OCI-LY1 (cell line): ENCODE measurements around the gene HLF.

Experiments used
- H2AFZ ChIP-seq: fragments of 200-600 bp; sonication (generic), shearing (Covaris generic); 2 replicates; pipeline ENCODE4 v1.6.0; 2014; ENCODE audit warnings: antibody characterized with exemption, mild to moderate bottlenecking, low read length
- H3F3A ChIP-seq: fragments of 200-600 bp; sonication (generic), shearing (Covaris generic); 2 replicates; pipeline ENCODE4 v1.6.0; 2014; ENCODE audit warnings: mild to moderate bottlenecking, antibody characterized with exemption, low read length, moderate library complexity; ENCODE audit not compliant: insufficient read depth
- H3K27ac ChIP-seq: fragments of 200-600 bp; sonication (generic); 2 replicates; pipeline ENCODE4 v1.5.1; 2014; ENCODE audit warnings: low read length, mixed run types, mild to moderate bottlenecking, low read depth; ENCODE audit not compliant: poor library complexity, severe bottlenecking
- H3K27me3 ChIP-seq: fragments of 200-600 bp; sonication (generic); 2 replicates; pipeline ENCODE4 v1.6.0; 2014; ENCODE audit warnings: antibody characterized with exemption, mild to moderate bottlenecking, low read length, moderate library complexity; ENCODE audit not compliant: insufficient read depth
- H3K36me3 ChIP-seq: fragments of 200-600 bp; sonication (generic); 2 replicates; pipeline ENCODE4 v1.6.1; 2014; ENCODE audit warnings: mild to moderate bottlenecking, antibody characterized with exemption, low read length, moderate library complexity, mixed read lengths; ENCODE audit not compliant: insufficient read depth
- H3K4me1 ChIP-seq: fragments of 200-600 bp; sonication (generic); 2 replicates; pipeline ENCODE4 v1.5.1; 2014; ENCODE audit warnings: mild to moderate bottlenecking, low read length, moderate library complexity; ENCODE audit not compliant: insufficient read depth, severe bottlenecking
- H3K4me2 ChIP-seq: fragments of 200-600 bp; sonication (generic), shearing (Covaris generic); 2 replicates; pipeline ENCODE4 v1.6.1; 2014; ENCODE audit warnings: low read length
- H3K4me3 ChIP-seq: fragments of 200-600 bp; sonication (generic); 2 replicates; pipeline ENCODE4 v1.5.1; 2014; ENCODE audit warnings: low read length, low read depth, mild to moderate bottlenecking, mixed read lengths; ENCODE audit not compliant: poor library complexity, severe bottlenecking
- H3K79me2 ChIP-seq: fragments of 200-600 bp; shearing (Covaris generic); 2 replicates; pipeline ENCODE4 v1.6.1; 2016; ENCODE audit warnings: mixed run types, low read length, mixed read lengths; ENCODE audit not compliant: insufficient read depth
- H3K9ac ChIP-seq: fragments of 200-600 bp; sonication (generic), shearing (Covaris generic); 2 replicates; pipeline ENCODE4 v1.6.1; 2014; ENCODE audit warnings: mild to moderate bottlenecking, low read length, mixed read lengths
- H3K9me2 ChIP-seq: fragments of 200-600 bp; sonication (generic), shearing (Covaris generic); 2 replicates; pipeline ENCODE4 v1.6.1; 2014; ENCODE audit warnings: low read depth, mild to moderate bottlenecking, low read length, mixed read lengths
- H3K9me3 ChIP-seq: fragments of 200-600 bp; shearing (Covaris generic); 2 replicates; pipeline ENCODE4 v1.6.1; 2014; ENCODE audit warnings: low read length, mixed read lengths
- H4K20me1 ChIP-seq: fragments of 200-600 bp; sonication (generic), shearing (Covaris generic); 2 replicates; pipeline ENCODE4 v1.6.0; 2016; ENCODE audit warnings: mild to moderate bottlenecking, low read length; ENCODE audit not compliant: insufficient read depth
- EZH2 ChIP-seq: fragments of 200-600 bp; sonication (generic), shearing (Covaris generic); IDR thresholded peaks from 2 replicates; pipeline ENCODE4 v1.8.0; 2017; ENCODE audit warnings: borderline replicate concordance, mixed run types, mild to moderate bottlenecking, antibody characterized with exemption, low read length, moderate library complexity, mixed read lengths
- TF ChIP-seq, protein P1 (sequence below): fragments of 200-600 bp; sonication (generic), shearing (Covaris generic); IDR thresholded peaks from 2 replicates; pipeline ENCODE4 v1.5.1; 2017; ENCODE audit warnings: mild to moderate bottlenecking, antibody characterized with exemption, low read length, moderate library complexity, mixed read lengths

Gene HLF

DNA sequence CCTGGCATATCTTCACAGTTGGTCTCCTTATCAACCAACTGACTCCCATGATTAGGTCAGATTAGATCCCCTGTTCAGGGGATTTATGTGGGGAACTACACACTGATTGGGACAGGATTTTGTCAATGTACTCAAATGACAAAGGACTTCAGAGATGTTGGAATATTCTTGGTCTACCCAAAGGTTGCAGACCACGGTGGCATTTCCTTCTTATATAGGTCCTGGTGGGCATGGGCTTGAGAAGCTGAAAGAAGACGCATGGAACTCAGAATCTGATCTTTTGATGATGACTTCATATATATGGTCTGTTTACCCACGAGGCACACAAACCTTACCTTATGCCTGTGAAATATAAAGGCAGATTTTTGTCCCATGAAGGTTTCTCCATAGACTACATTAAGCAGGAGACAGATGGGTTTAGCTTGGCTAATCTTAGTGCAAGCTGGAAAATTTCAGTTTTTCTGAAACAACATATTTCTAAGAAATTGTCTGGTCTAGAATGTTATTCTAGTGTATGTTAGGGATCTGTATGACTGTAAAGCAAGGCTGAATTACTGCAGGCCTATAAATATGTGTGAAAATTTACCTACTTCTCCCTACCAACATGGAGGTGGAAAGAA lies 33.5 kb downstream of the HLF start:
- no peak for TF ChIP-seq EZH2
- TF ChIP-seq, protein P1, sequence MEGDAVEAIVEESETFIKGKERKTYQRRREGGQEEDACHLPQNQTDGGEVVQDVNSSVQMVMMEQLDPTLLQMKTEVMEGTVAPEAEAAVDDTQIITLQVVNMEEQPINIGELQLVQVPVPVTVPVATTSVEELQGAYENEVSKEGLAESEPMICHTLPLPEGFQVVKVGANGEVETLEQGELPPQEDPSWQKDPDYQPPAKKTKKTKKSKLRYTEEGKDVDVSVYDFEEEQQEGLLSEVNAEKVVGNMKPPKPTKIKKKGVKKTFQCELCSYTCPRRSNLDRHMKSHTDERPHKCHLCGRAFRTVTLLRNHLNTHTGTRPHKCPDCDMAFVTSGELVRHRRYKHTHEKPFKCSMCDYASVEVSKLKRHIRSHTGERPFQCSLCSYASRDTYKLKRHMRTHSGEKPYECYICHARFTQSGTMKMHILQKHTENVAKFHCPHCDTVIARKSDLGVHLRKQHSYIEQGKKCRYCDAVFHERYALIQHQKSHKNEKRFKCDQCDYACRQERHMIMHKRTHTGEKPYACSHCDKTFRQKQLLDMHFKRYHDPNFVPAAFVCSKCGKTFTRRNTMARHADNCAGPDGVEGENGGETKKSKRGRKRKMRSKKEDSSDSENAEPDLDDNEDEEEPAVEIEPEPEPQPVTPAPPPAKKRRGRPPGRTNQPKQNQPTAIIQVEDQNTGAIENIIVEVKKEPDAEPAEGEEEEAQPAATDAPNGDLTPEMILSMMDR = no peak
- H3K4me1 ChIP-seq = no peaks in the 10 kb centered on the region
- H3K9me3 ChIP-seq = no peaks in the 10 kb centered on the region
- no peak overlapping the region for H3K4me3 ChIP-seq
- H3K27me3 ChIP-seq = 0 out of 2 replicates have a peak, but pooled peaks cover 3% of the 10 kb centered on the region
- H3K9me2 ChIP-seq = no peaks in the 10 kb centered on the region
- H2AFZ ChIP-seq = no peak overlapping the region
- H4K20me1 ChIP-seq = no peaks in the 10 kb centered on the region
- no peaks in the 10 kb centered on the region for H3K36me3 ChIP-seq
- H3K79me2 ChIP-seq = no peaks in the 10 kb centered on the region
- H3K4me2 ChIP-seq = no peak overlapping the region
- H3F3A ChIP-seq = no peaks in the 10 kb centered on the region
- no peak overlapping the region for H3K27ac ChIP-seq
- H3K9ac ChIP-seq = no peak overlapping the region

DNA sequence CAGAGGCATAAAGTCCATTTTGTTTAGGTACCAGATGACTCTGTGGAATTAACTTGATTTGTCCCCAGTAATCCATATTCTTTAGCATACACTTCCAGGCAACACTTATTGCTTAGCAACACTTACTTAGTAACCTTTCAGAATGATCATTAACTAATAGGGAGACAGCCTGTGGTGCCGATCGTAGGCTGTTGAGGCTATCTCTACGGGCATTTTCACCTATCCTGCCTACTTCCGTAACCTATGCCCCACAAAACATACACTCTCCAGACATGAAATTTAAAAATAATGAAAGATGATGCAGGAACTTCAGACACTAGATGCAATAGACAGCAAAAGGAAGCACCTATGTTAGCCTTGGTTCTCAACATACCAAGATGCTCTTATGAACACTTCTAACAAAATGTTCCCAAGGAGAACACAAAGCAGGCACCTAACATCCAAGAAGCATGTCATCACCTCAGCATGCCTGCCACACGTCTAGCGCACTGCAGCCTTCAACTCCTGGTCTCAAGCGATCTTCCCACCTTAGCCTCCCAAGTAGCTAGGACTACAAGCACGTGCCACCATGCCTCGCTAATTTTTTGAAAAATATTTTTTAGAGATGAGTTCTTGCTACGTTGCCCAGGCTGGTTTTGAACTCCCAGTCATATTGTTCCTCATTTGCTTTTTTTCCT lies 34.5 kb downstream of the HLF start:
- H3K4me1 ChIP-seq = no peaks in the 10 kb centered on the region
- no peaks in the 10 kb centered on the region for H3K36me3 ChIP-seq
- H3K4me3 ChIP-seq = no peak overlapping the region
- no peaks in the 10 kb centered on the region for H3K9me3 ChIP-seq
- H3K27me3 ChIP-seq = no peaks in the 10 kb centered on the region
- no peaks in the 10 kb centered on the region for H3F3A ChIP-seq
- H4K20me1 ChIP-seq = no peaks in the 10 kb centered on the region
- no peak overlapping the region for H3K27ac ChIP-seq
- H3K9ac ChIP-seq = no peak overlapping the region
- H3K4me2 ChIP-seq = no peak overlapping the region
- H3K9me2 ChIP-seq = no peaks in the 10 kb centered on the region
- no peaks in the 10 kb centered on the region for H3K79me2 ChIP-seq
- no peak for TF ChIP-seq EZH2
- TF ChIP-seq, protein P1 = no peak
- no peak overlapping the region for H2AFZ ChIP-seq

DNA sequence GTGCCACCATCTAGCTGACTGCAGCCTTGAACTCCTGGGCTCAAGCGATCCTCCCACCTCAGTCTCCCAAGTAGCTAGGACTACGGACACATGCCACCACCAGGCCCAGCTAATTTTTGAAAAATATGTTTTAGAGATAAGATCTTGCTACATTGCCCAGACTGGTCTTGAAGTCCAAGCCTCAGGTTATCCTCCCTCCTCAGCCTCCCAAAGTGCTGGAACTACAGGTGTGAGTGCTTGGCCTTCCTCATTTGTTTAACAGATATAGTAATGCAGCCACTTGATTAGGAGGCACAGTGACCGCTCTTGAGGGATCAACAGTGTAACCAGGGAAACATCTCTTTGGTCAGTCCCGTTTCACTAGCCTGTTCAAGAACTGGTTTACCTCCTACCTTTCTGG lies 35.1 kb downstream of the HLF start:
- Histone ChIP-seq H3K9me2 (no peaks in the 10 kb centered on the region), H3K27me3 (no peaks in the 10 kb centered on the region), H3K4me3 (no peak overlapping the region), H3K27ac (no peak overlapping the region), H3K4me2 (no peak overlapping the region), H3K9ac (no peak overlapping the region), H3K4me1 (no peaks in the 10 kb centered on the region), H3K9me3 (no peaks in the 10 kb centered on the region), H3K79me2 (no peaks in the 10 kb centered on the region), H3F3A (no peaks in the 10 kb centered on the region), H4K20me1 (no peaks in the 10 kb centered on the region), H2AFZ (no peak overlapping the region), H3K36me3 (no peaks in the 10 kb centered on the region)
- no peak for TF ChIP-seq EZH2
- TF ChIP-seq, protein P1 = no peak
